GM06990 (cell line): Measurements from ENCODE around the gene ACSBG1.

Experiments
- DNase-seq: peaks from one replicate; pipeline ENCODE4 v3.0.0-alpha.2; 2011; ENCODE audit not compliant: insufficient read length; ENCODE audit errors: extremely low read depth
- H3K27me3 ChIP-seq: replicated peaks from 2 replicates; pipeline ENCODE4 v1.6.0; 2011; ENCODE audit warnings: low read length; ENCODE audit not compliant: control insufficient read depth, insufficient read depth
- H3K36me3 ChIP-seq: 2 replicates; pipeline ENCODE4 v1.5.1; 2011; ENCODE audit warnings: low read length; ENCODE audit not compliant: control insufficient read depth, insufficient read depth
- H3K4me3 ChIP-seq: replicated peaks from 2 replicates; pipeline ENCODE4 v1.5.1; 2011; ENCODE audit warnings: low read depth, mild to moderate bottlenecking, control low read depth, low read length
- CTCF ChIP-seq: IDR thresholded peaks from 2 replicates; pipeline ENCODE4 v1.5.1; 2011; ENCODE audit warnings: low read length, control low read depth, mild to moderate bottlenecking, inconsistent platforms; ENCODE audit not compliant: insufficient read depth, poor library complexity, severe bottlenecking

ACSBG1 gene

GRCh38 chr15:78209646-78210348 is 24.6 kb downstream of the ACSBG1 start:
- Histone ChIP-seq H3K4me3 (no peak overlapping the region), H3K36me3 (no peaks in the 10 kb centered on the region), H3K27me3 (no peaks in the 10 kb centered on the region)
- no peak for TF ChIP-seq CTCF
- no peak for DNase-seq

- H3K36me3 ChIP-seq = no peaks in the 10 kb centered on the region
- no peaks in the 10 kb centered on the region for H3K27me3 ChIP-seq
- no peak overlapping the region for H3K4me3 ChIP-seq
- no peak for DNase-seq
- TF ChIP-seq CTCF = no peak
Observed at GRCh38 chr15:78208887-78209645, 25.3 kb downstream of the ACSBG1 start.

GRCh38 chr15:78208341-78208844 is 26.0 kb downstream of the ACSBG1 start:
- no peaks in the 10 kb centered on the region for H3K36me3 ChIP-seq
- no peak overlapping the region for H3K4me3 ChIP-seq
- no peak for TF ChIP-seq CTCF
- no peak for DNase-seq
- no peaks in the 10 kb centered on the region for H3K27me3 ChIP-seq

GRCh38 chr15:78207641-78208340 is 26.6 kb downstream of the ACSBG1 start:
- DNase-seq = no peak
- H3K4me3 ChIP-seq = no peak overlapping the region
- H3K36me3 ChIP-seq = no peaks in the 10 kb centered on the region
- TF ChIP-seq CTCF = no peak
- H3K27me3 ChIP-seq = no peaks in the 10 kb centered on the region

GRCh38 chr15:78207110-78207458 is 27.3 kb downstream of the ACSBG1 start:
- Histone ChIP-seq H3K36me3 (no peaks in the 10 kb centered on the region), H3K27me3 (no peaks in the 10 kb centered on the region), H3K4me3 (no peak overlapping the region)
- no peak for TF ChIP-seq CTCF
- no peak for DNase-seq
